GM20431 (cell line): Measurements from ENCODE around the gene RTEL1.
"Not testable (repeated sequence)": the region's sequence is repeated elsewhere in the genome, so short reads cannot be mapped to it uniquely, and the experiment has no call there.

Experiments
- in situ Hi-C: fragments of 300-500 bp; cut with MseI, MboI; formaldehyde crosslinking; loops from one replicate; pipeline ENCODE4 v1.15.0; 2020; ENCODE audit warnings: low sequenced_read_pairs; ENCODE audit not compliant: unreplicated experiment

Gene RTEL1

GRCh38 chr20:63645218-63645617 lies 12.9 kb upstream of the RTEL1 start:
- in situ Hi-C loops = no loop called here

GRCh38 chr20:63648190-63648589 lies 9.9 kb upstream of the RTEL1 start:
- in situ Hi-C loops = no loop called here

- in situ Hi-C loops = no loop called here
These were observed 9.1 kb upstream of the RTEL1 start for GRCh38 chr20:63648895-63649589.

GRCh38 chr20:63650486-63650885 lies 7.6 kb upstream of the RTEL1 start:
- in situ Hi-C loops = not testable (repeated sequence)

- in situ Hi-C loops = no loop called here
These were observed 6.2 kb upstream of the RTEL1 start for GRCh38 chr20:63651942-63652191.

- in situ Hi-C loops = no loop called here
These were observed 5.7 kb upstream of the RTEL1 start for GRCh38 chr20:63652192-63652980.

- in situ Hi-C loops = no loop called here
These were observed 4.8 kb upstream of the RTEL1 start, which contains the start of gene STMN3 for GRCh38 chr20:63653041-63653973. STMN3 (minus strand) TSS chr20:63653424; CDS start chr20:63653345, 79 bp downstream.

- in situ Hi-C loops = no loop called here
These were observed 4.0 kb upstream of the RTEL1 start for GRCh38 chr20:63653974-63654668.

GRCh38 chr20:63655249-63655648 lies 2.9 kb upstream of the RTEL1 start:
- in situ Hi-C loops = no loop called here

GRCh38 chr20:63656451-63656850 lies 1.7 kb upstream of the RTEL1 start:
- in situ Hi-C loops = no loop called here

- in situ Hi-C loops = no loop called here
These were observed 714 bp upstream of the RTEL1 start for GRCh38 chr20:63657260-63657936.

GRCh38 chr20:63658749-63659187 lies 656 bp downstream of the RTEL1 start:
- in situ Hi-C loops = no loop called here

- in situ Hi-C loops = no loop called here
These were observed 1.3 kb downstream of the RTEL1 start for GRCh38 chr20:63659370-63659769.

GRCh38 chr20:63660174-63660573 lies 2.1 kb downstream of the RTEL1 start:
- in situ Hi-C loops = not testable (repeated sequence)

GRCh38 chr20:63660622-63661021 lies 2.5 kb downstream of the RTEL1 start:
- in situ Hi-C loops = no loop called here

- in situ Hi-C loops = no loop called here
These were observed 3.0 kb downstream of the RTEL1 start for GRCh38 chr20:63661108-63661507.

- in situ Hi-C loops = no loop called here
These were observed 4.1 kb downstream of the RTEL1 start for GRCh38 chr20:63661959-63662812.

GRCh38 chr20:63662813-63663189 lies 4.7 kb downstream of the RTEL1 start:
- in situ Hi-C loops = no loop called here
